NCI-H128 (cell line): ENCODE data around the gene FOCAD.
A peak's percentile ranks its signal among the peaks of the same experiment; 100 is the strongest.

ENCODE experiments used
- DNase-seq: peaks from one replicate; lab custom pipeline; 2025; ENCODE audit not compliant: unreplicated experiment; lab: John Stamatoyannopoulos, UW

FOCAD gene

GRCh38 chr9:20729523-20729922, 45.5 kb downstream of the FOCAD start:
- DNase-seq = no peak

- no peak for DNase-seq
These were observed 48.1 kb downstream of the FOCAD start for GRCh38 chr9:20732118-20732517.

- DNase-seq = no peak
These were observed 50.2 kb downstream of the FOCAD start for GRCh38 chr9:20734275-20734674.

GRCh38 chr9:20740304-20740703, 56.2 kb downstream of the FOCAD start:
- DNase-seq = no peak

GRCh38 chr9:20740929-20741582, 57.0 kb downstream of the FOCAD start:
- no peak for DNase-seq

GRCh38 chr9:20742833-20743232, 58.8 kb downstream of the FOCAD start:
- peak; percentile 63 for DNase-seq

- DNase-seq = no peak
These were observed 60.1 kb downstream of the FOCAD start for GRCh38 chr9:20744036-20744630.

GRCh38 chr9:20746967-20747366, 62.9 kb downstream of the FOCAD start:
- DNase-seq = no peak

GRCh38 chr9:20749496-20750198, 65.6 kb downstream of the FOCAD start:
- no peak for DNase-seq

- DNase-seq = no peak
These were observed 69.7 kb downstream of the FOCAD start for GRCh38 chr9:20753761-20754160.

- no peak for DNase-seq
These were observed 70.5 kb downstream of the FOCAD start for GRCh38 chr9:20754556-20754955.

- DNase-seq = no peak
These were observed 76.3 kb downstream of the FOCAD start for GRCh38 chr9:20760246-20760891.

GRCh38 chr9:20770947-20771346, 86.9 kb downstream of the FOCAD start:
- no peak for DNase-seq

GRCh38 chr9:20771729-20772128, 87.7 kb downstream of the FOCAD start:
- no peak for DNase-seq

GRCh38 chr9:20775683-20776082, 91.6 kb downstream of the FOCAD start:
- no peak for DNase-seq

GRCh38 chr9:20781092-20781491, 97.0 kb downstream of the FOCAD start:
- DNase-seq = no peak

GRCh38 chr9:20782289-20782688, 98.2 kb downstream of the FOCAD start:
- no peak for DNase-seq

- no peak for DNase-seq
These were observed 99.3 kb downstream of the FOCAD start for GRCh38 chr9:20783057-20784038.

- no peak for DNase-seq
These were observed 100.1 kb downstream of the FOCAD start for GRCh38 chr9:20784196-20784595.

GRCh38 chr9:20786807-20787206, 102.7 kb downstream of the FOCAD start:
- no peak for DNase-seq
